Ovary (tissue), 3 donors: ENCODE results near the gene AP5Z1.

Source experiments
- CTCF ChIP-seq, 3 donors: fragments of 450-650 bp in 2 of 3; fragments of 200-600 bp in 1 of 3; IDR thresholded peaks; one replicate each; pipeline versions ENCODE4 v1.5.1 to v1.8.0; 2016 to 2022; ENCODE audit warnings: antibody characterized with exemption in 3 of 3, mild to moderate bottlenecking in 1 of 3
- POLR2A ChIP-seq: fragments of 450-650 bp; IDR thresholded peaks from one replicate; pipeline ENCODE4 v1.6.1; 2017; ENCODE audit warnings: antibody characterized with exemption, mild to moderate bottlenecking, moderate library complexity
- donor health status: DM: no; HTN: no; CAD: no.

GRCh38 chr7:4819560-4820404, 44.4 kb downstream of the AP5Z1 start:
- TF ChIP-seq POLR2A (no peak), CTCF (IDR thresholded peaks at IDR 0.05) (no peak)
